Liver (tissue), 3 donors: ENCODE measurements around the gene OTUD1.

ENCODE experiments used
- CTCF ChIP-seq: fragments of 150-350 bp; IDR thresholded peaks from 2 replicates; pipeline ENCODE4 v1.5.1; 2017; ENCODE audit warnings: improper control_type of control experiment, low read depth, low read length; ENCODE audit not compliant: missing input control
- GABPA ChIP-seq, 2 donors: IDR thresholded peaks in 1 of 2; conservative IDR thresholded peaks in 1 of 2; 2 replicates each; pipeline ENCODE4 v1.6.1; 2016; ENCODE audit warnings: antibody characterized with exemption in 2 of 2, mild to moderate bottlenecking in 1 of 2, moderate library complexity in 1 of 2
- SP1 ChIP-seq: IDR thresholded peaks from 2 replicates; pipeline ENCODE4 v1.6.1; 2018; ENCODE audit warnings: antibody characterized with exemption, mild to moderate bottlenecking
- YY1 ChIP-seq: IDR thresholded peaks from 2 replicates; pipeline ENCODE4 v1.6.1; 2016; ENCODE audit warnings: antibody characterized with exemption, mild to moderate bottlenecking
- donor health status: healthy.
- donor health status: healthy.

DNA sequence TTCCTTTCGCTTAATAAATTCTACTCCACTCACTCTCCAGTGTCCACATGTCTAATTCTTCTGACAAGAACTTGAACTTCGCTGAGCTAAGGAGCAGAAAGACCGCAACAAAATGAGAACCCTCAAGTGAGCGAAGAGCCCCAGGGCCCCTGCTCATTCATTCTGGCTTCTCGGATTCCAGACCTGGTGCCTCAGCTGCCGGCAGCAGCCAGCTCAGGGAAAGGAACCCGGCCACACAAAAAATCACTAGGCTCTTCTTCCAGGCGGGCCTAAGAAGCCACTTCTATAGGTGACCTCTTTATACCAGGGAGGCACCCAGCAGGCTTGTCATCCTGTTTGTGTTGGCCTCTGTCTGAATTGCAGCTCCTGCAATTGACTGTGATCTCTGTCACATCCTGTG, 33.3 kb downstream of the OTUD1 start:
- TF ChIP-seq CTCF (no peak), SP1 (no peak), YY1 (no peak), GABPA (IDR thresholded peaks at IDR 0.05 in 1 of 2, conservative IDR thresholded peaks at IDR 0.05 in 1 of 2) (no peak)
